ENCODE results near the gene METTL22.
A peak's percentile ranks its signal among the peaks of the same experiment; 100 is the strongest.

Gene METTL22

DNA sequence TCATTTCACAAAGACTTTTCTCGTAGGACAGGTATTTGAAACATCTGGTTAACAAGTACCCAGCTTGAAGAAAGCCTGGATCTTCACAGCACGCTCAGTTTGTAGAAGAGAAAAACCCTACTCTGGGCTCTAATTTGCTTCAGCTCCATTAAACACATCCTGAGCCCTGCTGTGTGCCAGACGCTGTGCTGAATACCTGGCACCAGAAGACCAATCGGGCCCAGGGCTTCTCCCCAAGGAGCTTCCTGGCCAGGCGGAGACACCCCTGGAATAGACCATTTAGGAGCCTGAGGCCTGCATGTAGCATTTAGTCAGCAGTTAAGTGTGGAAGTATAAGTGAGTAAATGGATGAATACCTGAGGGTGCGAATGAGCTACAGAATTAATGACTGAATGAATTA lies 44.0 kb downstream of the METTL22 start:
- DNase-seq (no peak), ATAC-seq (no peak)
- H3K4me1 Mint-ChIP-seq = no peaks in the 10 kb centered on the region
- H3K9me3 Mint-ChIP-seq = no peaks in the 10 kb centered on the region
- no peaks in the 10 kb centered on the region for H3K27me3 Mint-ChIP-seq
- no peak overlapping the region for H3K4me3 Mint-ChIP-seq
- H3K27ac Mint-ChIP-seq = no peak overlapping the region

GRCh38 chr16:8667492-8667891 lies 46.0 kb downstream of the METTL22 start:
- no peaks in the 10 kb centered on the region for H3K9me3 Mint-ChIP-seq
- no peaks in the 10 kb centered on the region for H3K27me3 Mint-ChIP-seq
- H3K4me3 Mint-ChIP-seq = no peak overlapping the region
- no peak for ATAC-seq
- H3K27ac Mint-ChIP-seq = peak overlapping the region in 1 of 2 donors; percentile 36
- no peak for DNase-seq
- no peaks in the 10 kb centered on the region for H3K4me1 Mint-ChIP-seq

GRCh38 chr16:8668113-8668512 lies 46.6 kb downstream of the METTL22 start:
- Mint-ChIP-seq H3K27ac (peak overlapping the region in 1 of 2 donors; percentile 27), H3K9me3 (no peaks in the 10 kb centered on the region), H3K4me1 (no peaks in the 10 kb centered on the region), H3K4me3 (no peak overlapping the region), H3K27me3 (no peaks in the 10 kb centered on the region)
- no peak for ATAC-seq
- DNase-seq = no peak

DNA sequence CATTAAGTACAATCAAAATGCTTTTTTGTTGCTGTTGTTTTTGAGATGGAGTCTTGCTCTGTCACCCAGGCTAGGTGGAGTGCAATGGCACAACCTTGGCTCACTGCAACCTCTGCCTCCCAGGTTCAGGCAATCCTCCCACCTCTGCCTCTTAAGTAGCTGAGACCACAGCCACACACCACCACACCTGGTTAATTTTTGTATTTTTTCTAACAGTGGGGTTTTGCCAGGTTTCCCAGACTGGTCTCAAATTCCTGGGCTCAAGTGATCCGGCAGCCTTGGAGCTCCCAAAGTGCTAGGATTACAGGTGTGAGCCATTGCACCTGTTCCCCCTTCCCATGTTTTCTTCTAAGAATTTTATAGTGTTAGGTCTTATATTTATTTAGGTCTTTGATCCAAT lies 48.0 kb downstream of the METTL22 start:
- no peaks in the 10 kb centered on the region for H3K27me3 Mint-ChIP-seq
- no peak overlapping the region for H3K27ac Mint-ChIP-seq
- H3K9me3 Mint-ChIP-seq = no peaks in the 10 kb centered on the region
- H3K4me3 Mint-ChIP-seq = no peak overlapping the region
- peaks cover 6% of the 10 kb centered on the region for H3K4me1 Mint-ChIP-seq
- DNase-seq (no peak), ATAC-seq (no peak)

DNA sequence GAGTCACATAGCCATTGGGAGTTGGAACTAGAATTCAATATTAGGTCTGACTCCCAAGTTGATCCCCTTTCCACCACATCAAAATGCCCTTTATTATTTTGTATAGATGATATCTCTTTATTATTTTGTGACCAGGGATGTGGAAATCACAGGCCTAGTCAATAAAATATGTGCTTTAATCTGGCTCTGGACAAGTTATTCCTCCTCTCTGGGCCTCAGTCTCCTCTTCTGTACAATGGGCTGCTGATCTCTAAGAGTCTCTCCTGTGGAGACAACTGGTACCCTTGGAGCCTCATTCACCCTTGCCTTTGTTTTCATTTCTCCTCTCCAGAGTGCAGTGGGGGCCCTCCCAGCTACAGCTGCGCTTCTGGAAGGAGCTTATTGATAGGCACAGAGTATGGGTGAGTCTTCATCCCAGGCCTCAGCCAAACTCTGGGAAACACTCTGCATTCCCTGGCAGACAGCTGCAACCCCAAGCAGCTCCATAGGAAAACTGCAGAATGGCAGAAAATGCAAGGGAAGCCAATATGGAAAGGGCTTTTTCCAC lies 48.6 kb downstream of the METTL22 start:
- ATAC-seq (no peak), DNase-seq (no peak)
- Mint-ChIP-seq H3K4me3 (no peak overlapping the region), H3K9me3 (no peaks in the 10 kb centered on the region), H3K27me3 (no peaks in the 10 kb centered on the region), H3K27ac (no peak overlapping the region), H3K4me1 (peaks cover 12% of the 10 kb centered on the region)

GRCh38 chr16:8673611-8674412 lies 52.3 kb downstream of the METTL22 start:
- Mint-ChIP-seq H3K4me3 (peak overlapping the region; percentile 93 to 98), H3K9me3 (no peaks in the 10 kb centered on the region), H3K27me3 (no peaks in the 10 kb centered on the region), H3K4me1 (peaks cover 24% of the 10 kb centered on the region), H3K27ac (no peak overlapping the region)
- no peak for DNase-seq
- peak; percentile 49 for ATAC-seq

DNA sequence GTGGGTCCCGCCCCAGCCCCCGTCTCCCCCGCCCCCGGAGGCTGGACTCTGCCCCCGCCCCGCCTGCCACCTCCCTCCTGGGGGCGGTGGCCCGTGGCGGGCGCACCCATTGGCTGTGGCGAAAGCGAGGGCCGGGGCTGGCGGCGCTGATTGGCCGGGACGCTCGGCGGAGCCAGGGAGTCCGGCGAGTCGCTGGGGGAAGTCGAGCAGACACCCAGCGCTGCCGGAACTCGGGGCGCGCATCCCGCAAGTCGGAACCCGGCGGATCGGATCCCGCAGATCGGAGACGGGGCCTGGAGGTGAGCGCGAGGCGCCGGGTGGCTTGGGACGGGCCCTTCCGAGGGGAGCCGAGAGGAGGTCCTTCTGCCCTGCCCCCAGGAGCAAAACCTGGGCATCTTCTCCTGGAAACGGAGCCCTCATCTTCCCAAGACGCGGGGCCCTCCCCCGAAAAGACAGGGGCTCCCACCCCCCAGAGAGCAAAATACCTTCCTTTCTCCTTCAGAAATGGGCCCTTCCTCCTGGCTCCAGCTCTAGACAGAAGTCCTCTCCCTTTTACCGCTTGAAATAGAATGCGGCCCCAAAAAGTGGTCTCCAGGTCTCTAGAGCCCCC lies 53.0 kb downstream of the METTL22 start, which contains the start of gene ABAT:
TSS of gene ABAT (plus strand) at position 205 of the 610 bp plus-strand sequence. CDS start 61,123 bp downstream, outside the sequence.
- DNase-seq = peak; percentile 88 to 89
- Mint-ChIP-seq H3K27ac (peak within 1 kb of the TSS; percentile 91 to 98), H3K4me3 (peak within 1 kb of the TSS; percentile 93 to 98), H3K9me3 (peaks cover 0 to 3% of the 10 kb centered on the region in 2 donors), H3K27me3 (no peaks in the 10 kb centered on the region), H3K4me1 (peaks cover 24% of the 10 kb centered on the region)
- ATAC-seq = peak; percentile 97

- H3K27ac Mint-ChIP-seq = peak overlapping the region; percentile 91 to 98
Measured at GRCh38 chr16:8675183-8676159, 54.0 kb downstream of the METTL22 start.

GRCh38 chr16:8676160-8676547 lies 54.7 kb downstream of the METTL22 start:
- Mint-ChIP-seq H3K27ac (peak overlapping the region in 1 of 2 donors; percentile 34), H3K27me3 (no peaks in the 10 kb centered on the region), H3K9me3 (peaks cover 4 to 11% of the 10 kb centered on the region in 2 donors), H3K4me3 (peak overlapping the region; percentile 18 to 93), H3K4me1 (peaks cover 24% of the 10 kb centered on the region)
- ATAC-seq (no peak), DNase-seq (no peak)

More at GRCh38 chr16:8675183-8676159, 54.0 kb downstream of the METTL22 start:
- DNase-seq = peak; percentile 42 to 66
- H3K27me3 Mint-ChIP-seq = no peaks in the 10 kb centered on the region
- H3K9me3 Mint-ChIP-seq = peaks cover 4 to 11% of the 10 kb centered on the region in 2 donors
- H3K4me3 Mint-ChIP-seq = peak overlapping the region; percentile 93 to 98
- H3K4me1 Mint-ChIP-seq = peaks cover 24% of the 10 kb centered on the region
- ATAC-seq = peak; percentile 79

DNA sequence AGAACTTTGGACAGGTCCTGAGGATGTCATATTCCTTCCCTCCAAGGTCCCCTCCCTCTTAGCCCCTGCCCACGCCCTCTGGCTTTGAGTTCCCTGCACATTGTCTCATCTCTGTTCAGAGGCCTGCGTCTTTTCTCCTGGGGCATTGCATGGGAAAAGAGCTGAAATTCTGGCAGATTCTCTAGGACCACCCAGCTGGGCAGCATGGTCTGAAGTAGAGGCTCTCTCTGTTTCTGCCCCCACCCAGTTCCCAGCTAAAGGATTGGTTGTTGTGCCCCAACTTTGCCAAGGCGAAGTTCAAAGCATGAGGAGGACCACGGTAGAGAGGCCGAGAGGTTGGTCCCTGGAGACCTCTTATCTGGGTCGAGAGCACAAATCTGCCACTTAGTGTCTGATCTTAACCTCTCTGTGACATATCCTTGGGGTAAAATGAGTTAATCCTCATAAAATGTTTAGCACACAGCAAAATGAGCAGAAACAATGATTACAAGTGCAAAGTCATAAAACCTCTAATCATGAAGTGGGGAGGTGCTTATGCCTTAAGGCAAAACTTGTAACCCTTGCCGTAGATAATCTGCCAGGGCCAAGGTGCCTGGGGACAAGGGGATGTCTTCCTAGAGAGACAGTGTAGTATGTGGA lies 55.4 kb downstream of the METTL22 start:
- H3K4me1 Mint-ChIP-seq = peaks cover 24% of the 10 kb centered on the region
- H3K27me3 Mint-ChIP-seq = no peaks in the 10 kb centered on the region
- DNase-seq (no peak), ATAC-seq (no peak)
- H3K4me3 Mint-ChIP-seq = no peak overlapping the region
- no peak overlapping the region for H3K27ac Mint-ChIP-seq
- peaks cover 4 to 11% of the 10 kb centered on the region in 2 donors for H3K9me3 Mint-ChIP-seq

DNA sequence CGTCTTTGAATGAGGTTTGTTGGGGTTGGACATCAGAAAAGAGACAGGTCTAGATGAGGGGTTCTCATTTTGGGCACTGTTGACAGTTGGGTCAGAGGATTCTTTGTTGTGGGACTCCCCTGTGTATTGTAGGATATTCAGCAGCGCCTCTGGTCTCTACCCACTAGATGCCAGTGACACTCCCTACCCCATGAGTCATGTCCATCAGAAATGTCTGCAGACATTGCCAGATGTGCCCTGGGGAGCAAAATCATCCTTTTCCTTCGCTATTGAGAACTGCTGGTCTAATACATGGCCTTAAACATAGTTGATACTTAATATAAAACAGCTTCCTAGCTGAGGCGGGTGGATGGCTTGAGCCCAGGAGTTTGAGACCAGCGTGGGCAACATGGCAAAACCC lies 56.0 kb downstream of the METTL22 start:
- Mint-ChIP-seq H3K27ac (no peak overlapping the region), H3K9me3 (peaks cover 4 to 11% of the 10 kb centered on the region in 2 donors), H3K4me3 (no peak overlapping the region)

GRCh38 chr16:8678068-8678927 lies 56.8 kb downstream of the METTL22 start:
- peaks cover 24% of the 10 kb centered on the region for H3K4me1 Mint-ChIP-seq
- peaks cover 4 to 11% of the 10 kb centered on the region in 2 donors for H3K9me3 Mint-ChIP-seq
- H3K4me3 Mint-ChIP-seq = no peak overlapping the region
- ATAC-seq (no peak), DNase-seq (no peak)
- H3K27me3 Mint-ChIP-seq = no peaks in the 10 kb centered on the region
- H3K27ac Mint-ChIP-seq = no peak overlapping the region

More for the DNA sequence above, 56.0 kb downstream of the METTL22 start:
- Mint-ChIP-seq H3K4me1 (peaks cover 24% of the 10 kb centered on the region), H3K27me3 (no peaks in the 10 kb centered on the region)
- DNase-seq (no peak), ATAC-seq (no peak)

GRCh38 chr16:8679151-8679550 lies 57.7 kb downstream of the METTL22 start:
- Mint-ChIP-seq H3K9me3 (peaks cover 4 to 11% of the 10 kb centered on the region in 2 donors), H3K27me3 (no peaks in the 10 kb centered on the region), H3K27ac (no peak overlapping the region), H3K4me1 (peaks cover 19% of the 10 kb centered on the region), H3K4me3 (no peak overlapping the region)
- ATAC-seq = no peak
- DNase-seq = no peak

Measured in stimulated activated naive CD8-positive, alpha-beta T cell treated with anti-CD3 and anti-CD28 coated beads, Interleukin-15, amount 100 ng/mL, for 72 hours (primary cell).